Daoy (cell line): Measurements from ENCODE around the gene CSNK1G2. TPM values are rescaled to one million over a fixed set of nuclear protein-coding genes. Genes with fewer than 3 reads are reported as not detected.

ENCODE experiments used
- DNase-seq: peaks from one replicate; pipeline ENCODE4 v3.0.0-alpha.2; 2015; ENCODE audit warnings: low read depth
- total RNA-seq: library from RNA; depleted of rRNA; stranded (reverse); fragments of >200 nt; shearing (Covaris generic); gene quantifications from 2 replicates; pipeline ENCODE4 v1.2.3, GENCODE V29; 2014; rRNA removed

The CSNK1G2 gene
- 53.9 and 54.1 TPM in 2 replicates for total RNA-seq

- DNase-seq = no peak
Measured at GRCh38 chr19:1941146-1942077, at the start of gene CSNK1G2. CSNK1G2 (plus strand) TSS chr19:1941172; CDS start chr19:1969773, 28,601 bp downstream.

- DNase-seq = no peak
Measured at GRCh38 chr19:1893791-1894190, 47.2 kb upstream of the CSNK1G2 start.

- no peak for DNase-seq
Measured at GRCh38 chr19:1896508-1896907, 44.5 kb upstream of the CSNK1G2 start.

DNA sequence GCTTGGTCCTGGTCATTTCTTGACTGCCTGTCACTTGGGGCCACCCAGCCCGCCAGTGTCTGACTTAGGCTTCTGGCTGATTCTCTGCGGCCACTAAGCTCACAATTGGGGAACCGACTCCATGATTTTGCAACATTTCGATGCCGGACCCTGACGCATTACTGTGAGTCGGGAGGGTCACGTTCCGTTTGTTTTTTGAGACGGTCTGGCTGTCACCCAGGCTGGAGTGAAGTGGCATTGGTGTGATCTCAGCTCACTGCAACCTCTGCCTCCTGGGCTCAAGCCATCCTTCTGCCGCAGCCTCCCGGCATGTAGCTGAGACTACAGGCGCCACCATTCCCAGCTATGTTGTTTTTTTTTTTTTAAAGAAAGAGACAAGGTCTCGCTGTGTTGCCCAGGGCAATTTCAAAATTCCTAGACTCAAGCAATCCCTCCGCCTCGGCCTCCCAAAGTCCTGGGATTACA, 39.0 kb upstream of the CSNK1G2 start:
- DNase-seq = no peak

GRCh38 chr19:1902923-1903322, 38.0 kb upstream of the CSNK1G2 start:
- no peak for DNase-seq

DNA sequence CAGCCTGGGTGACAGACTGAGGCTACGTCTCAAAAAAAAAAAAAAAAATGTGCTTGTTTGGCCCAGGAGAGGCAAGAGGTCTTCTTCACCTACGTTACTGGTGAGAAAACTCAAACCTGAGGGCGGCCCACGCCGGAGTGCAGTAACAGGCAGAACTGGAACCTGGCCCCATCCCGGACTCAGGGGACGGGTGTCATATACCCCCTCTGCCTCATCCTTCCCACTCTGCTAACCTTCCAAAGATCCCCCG, 36.2 kb upstream of the CSNK1G2 start:
- no peak for DNase-seq

GRCh38 chr19:1905110-1905862, 35.7 kb upstream of the CSNK1G2 start, which contains the start of the genes ADAT3 and SCAMP4:
ADAT3 (plus strand) TSS chr19:1905399; CDS start chr19:1912048, 6,649 bp downstream.
SCAMP4 (plus strand) TSS chr19:1905399; CDS start chr19:1915020, 9,621 bp downstream.
- DNase-seq = peak; percentile 100

- no peak for DNase-seq
Measured at GRCh38 chr19:1905863-1906375, 35.1 kb upstream of the CSNK1G2 start.

DNA sequence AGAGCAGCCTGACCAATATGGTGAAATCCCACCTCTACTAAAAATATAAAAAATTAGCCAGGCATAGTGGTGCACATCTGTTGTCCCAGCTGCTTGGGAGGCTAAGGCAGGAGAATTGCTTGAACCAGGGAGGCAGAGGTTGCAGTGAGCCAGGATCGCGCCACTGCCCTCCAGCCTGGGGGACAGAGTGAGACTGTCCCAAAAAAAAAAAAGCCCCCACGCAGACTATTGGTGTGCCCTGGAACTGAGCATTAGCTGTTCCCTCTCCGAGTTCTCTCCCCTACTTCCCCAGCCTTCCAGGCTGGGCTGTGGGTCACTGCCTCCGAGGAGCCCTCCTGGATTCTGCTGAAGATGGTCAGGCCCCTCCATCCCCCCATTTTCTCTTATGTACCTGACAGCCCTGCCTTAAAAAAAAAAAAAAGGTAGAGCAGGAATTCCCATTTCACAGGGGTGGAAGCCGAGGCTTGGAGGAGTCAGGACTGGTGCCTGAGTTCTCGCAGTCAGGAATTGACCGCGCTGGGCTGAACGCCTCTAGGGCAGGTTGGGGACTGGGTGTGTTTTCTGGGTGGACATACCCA, 33.9 kb upstream of the CSNK1G2 start:
- DNase-seq = no peak

DNA sequence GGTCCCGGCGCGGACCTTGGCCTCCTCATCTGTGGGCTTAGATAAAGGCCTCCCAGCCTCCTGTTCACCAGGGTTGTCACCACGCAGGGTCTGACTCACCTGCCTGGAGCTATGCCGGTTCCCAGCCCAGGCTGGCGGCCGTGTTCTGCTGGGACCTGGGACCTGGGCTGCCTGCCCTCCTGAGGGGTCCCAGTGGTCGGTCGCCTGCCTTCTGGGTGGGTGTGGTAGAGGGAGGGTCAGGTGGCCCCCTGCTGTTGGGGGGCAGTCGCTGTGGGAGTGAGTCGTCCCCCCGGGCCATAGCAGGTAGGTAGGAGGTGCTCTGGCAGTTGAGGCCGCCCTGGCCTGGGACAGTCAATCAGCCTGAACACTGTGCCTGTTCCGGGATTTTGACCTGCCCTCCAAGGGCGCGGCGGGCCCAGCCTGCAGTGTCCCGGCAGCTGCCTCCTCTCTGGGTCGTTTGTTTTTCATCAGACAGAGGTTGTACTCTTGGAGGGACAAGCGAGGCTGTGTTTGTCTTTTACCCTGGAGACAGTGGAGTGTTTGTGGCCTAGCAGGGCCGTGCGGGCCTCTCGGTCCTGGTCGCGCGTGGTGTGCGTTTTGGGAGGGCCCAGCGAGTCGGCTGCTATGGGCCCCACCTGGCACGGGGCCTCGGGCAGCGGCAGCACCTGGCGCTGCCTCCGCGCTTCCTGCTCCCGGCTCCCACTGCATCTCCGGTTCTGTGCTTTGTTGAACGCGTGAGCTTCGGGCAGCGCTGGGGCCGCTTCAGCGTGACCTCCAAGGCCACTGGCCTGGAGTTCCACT, 33.2 kb upstream of the CSNK1G2 start:
- peak; percentile 33 for DNase-seq

GRCh38 chr19:1908364-1908678, 32.7 kb upstream of the CSNK1G2 start:
- DNase-seq = no peak

DNA sequence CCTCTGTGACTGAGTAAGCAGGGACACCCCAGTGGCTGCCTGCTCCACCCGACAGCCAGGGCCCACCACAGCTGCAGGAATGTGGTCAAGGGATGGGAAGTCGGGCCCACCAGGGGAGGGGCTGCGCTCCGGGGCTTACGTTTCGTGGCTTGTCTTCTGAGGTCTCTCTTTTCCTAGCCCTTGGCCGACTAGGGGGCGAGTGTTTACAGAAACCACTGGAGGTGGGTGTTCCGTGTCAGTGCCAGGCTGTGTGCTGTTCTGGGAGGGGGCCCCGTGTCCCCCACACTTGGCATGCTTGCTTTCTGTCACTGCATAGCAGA, 31.3 kb upstream of the CSNK1G2 start:
- DNase-seq = no peak

GRCh38 chr19:1910177-1910576, 30.8 kb upstream of the CSNK1G2 start:
- DNase-seq = no peak

- no peak for DNase-seq
Measured at GRCh38 chr19:1911098-1911497, 29.9 kb upstream of the CSNK1G2 start.

DNA sequence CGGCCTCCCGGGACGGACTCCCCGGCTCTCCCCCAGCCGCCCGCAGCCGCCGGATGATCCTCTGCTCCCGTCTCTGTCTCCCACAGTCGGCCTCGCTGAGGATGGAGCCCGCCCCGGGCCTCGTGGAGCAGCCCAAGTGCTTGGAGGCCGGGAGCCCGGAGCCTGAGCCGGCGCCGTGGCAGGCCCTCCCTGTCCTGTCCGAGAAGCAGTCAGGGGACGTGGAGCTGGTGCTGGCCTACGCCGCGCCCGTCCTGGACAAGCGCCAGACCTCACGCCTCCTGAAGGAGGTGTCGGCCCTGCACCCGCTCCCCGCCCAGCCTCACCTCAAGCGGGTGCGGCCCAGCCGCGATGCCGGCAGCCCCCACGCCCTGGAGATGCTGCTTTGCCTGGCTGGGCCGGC, 29.0 kb upstream of the CSNK1G2 start:
- no peak for DNase-seq

GRCh38 chr19:1912760-1913505, 28.0 kb upstream of the CSNK1G2 start:
- no peak for DNase-seq

- no peak for DNase-seq
Measured at GRCh38 chr19:1913781-1914577, 27.0 kb upstream of the CSNK1G2 start.

- DNase-seq = no peak
Measured at GRCh38 chr19:1914826-1915341, 26.1 kb upstream of the CSNK1G2 start.

- DNase-seq = no peak
Measured at GRCh38 chr19:1917146-1917545, 23.8 kb upstream of the CSNK1G2 start.

DNA sequence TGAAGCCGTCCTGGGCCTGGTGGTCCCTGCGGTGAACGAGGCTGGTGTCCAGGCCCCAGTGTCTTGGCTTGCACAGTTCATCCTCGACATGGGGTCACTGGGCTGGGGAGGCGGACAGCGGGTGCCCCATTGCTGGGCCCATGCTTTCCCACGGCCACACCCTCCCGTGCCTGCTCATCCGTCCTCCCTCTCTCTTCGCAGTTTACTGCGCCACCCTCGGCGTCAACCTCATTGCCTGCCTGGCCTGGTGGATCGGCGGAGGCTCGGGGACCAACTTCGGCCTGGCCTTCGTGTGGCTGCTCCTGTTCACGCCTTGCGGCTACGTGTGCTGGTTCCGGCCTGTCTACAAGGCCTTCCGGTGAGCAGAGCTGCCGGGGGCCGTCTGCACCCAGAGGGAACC, 23.0 kb upstream of the CSNK1G2 start:
- no peak for DNase-seq
